Astrocyte (in vitro differentiated cells and primary cell): Measurements from ENCODE around the gene ADAMTS6.

Experiments used
- CTCF ChIP-seq: IDR thresholded peaks from 2 replicates; pipeline ENCODE4 v1.5.1; 2011; ENCODE audit warnings: low read depth, mild to moderate bottlenecking, inconsistent platforms, low read length, moderate library complexity; ENCODE audit not compliant: insufficient read depth
- EZH2 ChIP-seq: IDR thresholded peaks from 2 replicates; pipeline ENCODE4 v1.6.1; 2012; ENCODE audit warnings: mild to moderate bottlenecking, low read length, inconsistent platforms; ENCODE audit not compliant: insufficient read depth

GRCh38 chr5:65248896-65249295 is 232.8 kb downstream of the ADAMTS6 start:
- TF ChIP-seq CTCF (no peak), EZH2 (no peak)
